Measurements from ENCODE around the gene TSPOAP1. TPM values are rescaled to one million over a fixed set of nuclear protein-coding genes. Genes with fewer than 3 reads are reported as not detected.

The TSPOAP1 gene
- total RNA-seq, 1 donor from 2014 or later, result 27.9 TPM

DNA sequence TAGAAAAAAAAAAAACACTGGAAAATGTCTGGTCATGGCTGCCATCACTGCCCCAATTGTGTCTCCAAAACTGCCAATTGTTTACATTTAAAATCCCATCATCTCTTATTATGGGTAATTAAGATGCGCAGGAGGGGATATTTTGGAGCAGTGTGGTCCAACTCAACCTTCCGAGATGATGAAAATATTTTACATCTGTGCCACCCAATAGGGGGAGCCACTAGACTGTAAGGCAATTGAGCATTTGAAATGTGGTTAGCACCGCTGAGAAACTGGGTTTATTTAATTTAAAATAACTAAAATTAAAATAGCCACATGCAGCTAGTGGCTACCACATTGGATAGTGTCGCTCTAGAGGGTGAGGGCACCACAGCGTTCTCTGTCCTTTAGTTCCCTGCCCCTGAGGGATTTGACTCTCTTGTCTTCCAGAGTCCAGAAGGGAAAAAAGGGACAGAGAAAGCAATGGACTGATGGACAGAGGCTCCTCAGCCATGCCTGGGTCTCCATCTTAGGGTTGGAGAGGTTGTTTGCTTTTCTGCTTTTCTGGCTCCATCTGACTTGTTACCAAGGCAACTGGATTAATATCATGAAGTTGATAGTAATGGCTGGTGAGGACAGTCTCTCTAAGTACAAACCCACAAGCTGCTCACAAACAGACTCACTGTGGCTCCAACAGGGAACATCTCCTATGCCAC, 51.3 kb downstream of the TSPOAP1 start:
- no peak overlapping the region for H3K27ac Mint-ChIP-seq (ENCODE audit: unreplicated experiment)
- H3K36me3 Mint-ChIP-seq (ENCODE audit: low read depth), result no peaks in the 10 kb centered on the region
- no peaks in the 10 kb centered on the region for H3K9me3 Mint-ChIP-seq
- no peak for DNase-seq (ENCODE audit: low read depth, low spot score)
- H3K4me1 Mint-ChIP-seq, result no peaks in the 10 kb centered on the region
- peaks cover 3% of the 10 kb centered on the region for H3K27me3 Mint-ChIP-seq (ENCODE audit: low read depth)
- TF ChIP-seq, protein P1, sequence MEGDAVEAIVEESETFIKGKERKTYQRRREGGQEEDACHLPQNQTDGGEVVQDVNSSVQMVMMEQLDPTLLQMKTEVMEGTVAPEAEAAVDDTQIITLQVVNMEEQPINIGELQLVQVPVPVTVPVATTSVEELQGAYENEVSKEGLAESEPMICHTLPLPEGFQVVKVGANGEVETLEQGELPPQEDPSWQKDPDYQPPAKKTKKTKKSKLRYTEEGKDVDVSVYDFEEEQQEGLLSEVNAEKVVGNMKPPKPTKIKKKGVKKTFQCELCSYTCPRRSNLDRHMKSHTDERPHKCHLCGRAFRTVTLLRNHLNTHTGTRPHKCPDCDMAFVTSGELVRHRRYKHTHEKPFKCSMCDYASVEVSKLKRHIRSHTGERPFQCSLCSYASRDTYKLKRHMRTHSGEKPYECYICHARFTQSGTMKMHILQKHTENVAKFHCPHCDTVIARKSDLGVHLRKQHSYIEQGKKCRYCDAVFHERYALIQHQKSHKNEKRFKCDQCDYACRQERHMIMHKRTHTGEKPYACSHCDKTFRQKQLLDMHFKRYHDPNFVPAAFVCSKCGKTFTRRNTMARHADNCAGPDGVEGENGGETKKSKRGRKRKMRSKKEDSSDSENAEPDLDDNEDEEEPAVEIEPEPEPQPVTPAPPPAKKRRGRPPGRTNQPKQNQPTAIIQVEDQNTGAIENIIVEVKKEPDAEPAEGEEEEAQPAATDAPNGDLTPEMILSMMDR (conservative IDR thresholded peaks at IDR 0.05), result peak; percentile 61
- no peak overlapping the region for H3K4me3 Mint-ChIP-seq

DNA sequence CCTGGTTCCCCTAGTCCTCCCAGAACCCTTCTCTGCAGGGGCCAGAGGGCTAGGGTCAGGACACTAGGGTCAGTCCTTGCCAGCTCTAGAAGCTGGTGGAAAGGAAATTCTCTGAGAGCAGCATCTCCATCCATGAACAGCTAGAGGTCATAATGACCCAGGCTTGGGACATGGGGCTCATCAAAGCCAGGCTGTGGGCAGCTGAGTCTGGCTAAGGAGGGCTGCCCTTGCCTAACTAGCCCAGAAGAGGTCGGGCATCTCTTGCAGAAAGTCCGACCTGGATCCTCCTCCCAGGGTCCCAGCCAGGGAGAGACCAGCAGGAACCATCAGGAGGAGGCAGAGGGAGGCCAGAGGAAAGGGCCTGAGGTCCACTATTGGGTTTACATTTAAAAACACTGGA, 52.2 kb downstream of the TSPOAP1 start:
- Mint-ChIP-seq H3K27me3 (ENCODE audit: low read depth) (peaks cover 3% of the 10 kb centered on the region), H3K4me3 (no peak overlapping the region), H3K36me3 (ENCODE audit: low read depth) (no peaks in the 10 kb centered on the region), H3K9me3 (no peaks in the 10 kb centered on the region), H3K27ac (ENCODE audit: unreplicated experiment) (no peak overlapping the region), H3K4me1 (no peaks in the 10 kb centered on the region)
- TF ChIP-seq, protein P1 (conservative IDR thresholded peaks at IDR 0.05), result no peak
- DNase-seq (ENCODE audit: low read depth, low spot score), result no peak

DNA sequence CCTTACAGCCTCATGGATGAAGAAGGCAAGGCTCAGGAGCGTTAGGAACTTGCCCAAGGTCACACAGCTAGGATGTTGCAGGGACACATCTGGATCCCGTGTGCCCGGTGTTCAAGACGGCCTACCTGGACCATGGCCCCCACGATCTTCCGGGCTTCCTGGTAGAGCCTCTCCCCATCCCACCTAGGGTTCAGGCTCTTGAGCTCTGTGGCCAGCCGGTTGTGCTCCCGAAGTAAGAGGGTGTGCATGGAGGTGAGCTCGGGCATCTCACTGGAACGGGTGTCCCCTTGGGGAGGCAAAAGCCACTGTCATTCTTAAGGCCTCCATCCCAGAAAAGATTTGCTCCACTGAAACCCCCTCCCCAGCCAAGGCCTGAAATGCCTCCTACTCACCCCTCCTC, 53.2 kb downstream of the TSPOAP1 start:
- Mint-ChIP-seq H3K9me3 (no peaks in the 10 kb centered on the region), H3K27me3 (ENCODE audit: low read depth) (peaks cover 3% of the 10 kb centered on the region), H3K36me3 (ENCODE audit: low read depth) (no peaks in the 10 kb centered on the region), H3K27ac (ENCODE audit: unreplicated experiment) (no peak overlapping the region), H3K4me3 (no peak overlapping the region), H3K4me1 (no peaks in the 10 kb centered on the region)
- TF ChIP-seq, protein P1 (conservative IDR thresholded peaks at IDR 0.05), result no peak
- DNase-seq (ENCODE audit: low read depth, low spot score), result no peak

DNA sequence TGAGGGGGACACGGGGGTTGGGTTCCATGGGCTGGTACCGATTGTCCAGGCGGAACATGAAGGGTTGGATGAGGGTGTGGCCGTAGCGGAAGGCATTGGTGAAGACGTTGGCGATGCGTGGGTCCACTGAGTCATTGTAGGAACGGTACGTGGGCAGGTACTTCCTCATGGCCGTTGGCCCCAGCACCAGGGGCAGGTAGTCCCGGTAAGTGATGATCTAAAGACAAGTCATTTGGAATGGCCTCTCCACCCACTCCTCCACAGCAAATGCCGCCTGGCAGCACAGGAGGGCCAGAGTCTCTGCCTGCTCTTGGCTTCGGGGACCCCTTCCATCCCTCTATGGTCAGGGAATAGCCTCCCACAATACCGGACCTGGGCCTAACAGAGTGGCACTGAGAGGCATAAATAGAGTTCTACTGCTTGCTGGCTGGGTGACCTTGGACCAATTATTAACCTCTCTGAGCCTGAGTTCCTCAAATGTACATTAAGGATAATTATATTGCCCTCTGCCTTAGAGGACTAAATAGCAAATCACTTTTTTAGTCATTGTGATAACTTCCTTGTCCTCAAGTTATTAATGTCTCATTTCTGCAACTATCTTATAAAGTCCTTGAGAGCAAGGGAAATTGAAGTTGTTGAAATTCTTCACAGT, 55.0 kb downstream of the TSPOAP1 start:
- H3K27ac Mint-ChIP-seq (ENCODE audit: unreplicated experiment), result no peak overlapping the region
- TF ChIP-seq, protein P1 (conservative IDR thresholded peaks at IDR 0.05), result no peak
- H3K4me3 Mint-ChIP-seq, result no peak overlapping the region
- no peaks in the 10 kb centered on the region for H3K9me3 Mint-ChIP-seq
- peaks cover 3% of the 10 kb centered on the region for H3K27me3 Mint-ChIP-seq (ENCODE audit: low read depth)
- no peak for DNase-seq (ENCODE audit: low read depth, low spot score)
- H3K36me3 Mint-ChIP-seq (ENCODE audit: low read depth), result no peaks in the 10 kb centered on the region
- no peaks in the 10 kb centered on the region for H3K4me1 Mint-ChIP-seq

DNA sequence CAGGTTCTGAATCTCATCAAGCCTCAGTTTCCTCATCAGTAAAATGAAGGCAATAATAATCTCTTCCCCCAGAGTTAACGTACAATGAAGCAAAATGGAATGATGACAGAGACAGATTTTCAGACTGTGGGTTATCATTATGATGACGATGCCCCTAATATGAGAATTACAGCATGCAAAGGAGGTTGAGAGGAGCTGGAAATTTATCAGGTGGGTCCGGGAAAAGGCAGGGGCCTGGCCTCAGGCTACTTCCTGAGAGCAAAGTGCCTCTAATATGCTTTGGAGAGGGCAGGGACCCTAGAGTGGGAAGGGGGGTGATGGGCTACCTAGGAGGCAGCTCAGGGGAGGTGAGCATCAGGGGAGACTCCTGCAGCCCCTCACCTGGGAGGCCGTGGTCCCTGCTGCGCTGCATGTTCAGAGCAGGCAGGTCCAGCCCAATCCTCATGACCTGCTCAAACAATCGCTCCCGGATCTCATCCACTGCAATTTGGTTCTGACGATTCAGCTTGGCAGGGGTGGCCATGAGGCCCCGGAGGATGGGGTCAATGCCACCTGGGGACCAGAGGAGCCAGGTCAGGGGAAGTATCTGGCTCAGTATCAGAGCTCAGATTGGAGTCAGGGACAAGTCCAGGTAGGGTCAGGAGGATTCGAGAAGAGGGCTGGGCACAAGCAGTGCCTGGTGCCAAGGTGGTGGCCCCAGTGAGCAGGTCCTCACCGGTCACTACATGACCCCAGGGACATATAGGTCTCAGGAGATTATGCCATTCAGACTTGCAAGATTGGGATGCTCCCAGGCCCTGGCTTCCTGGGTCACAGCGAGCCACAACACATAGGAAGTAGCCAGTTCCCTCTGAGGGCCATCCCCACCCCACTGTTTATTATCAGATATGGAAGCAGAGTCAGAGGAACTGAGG, 56.0 kb downstream of the TSPOAP1 start:
- H3K27ac Mint-ChIP-seq (ENCODE audit: unreplicated experiment), result no peak overlapping the region
- no peaks in the 10 kb centered on the region for H3K4me1 Mint-ChIP-seq
- no peaks in the 10 kb centered on the region for H3K9me3 Mint-ChIP-seq
- no peak for DNase-seq (ENCODE audit: low read depth, low spot score)
- TF ChIP-seq, protein P1 (conservative IDR thresholded peaks at IDR 0.05), result no peak
- H3K36me3 Mint-ChIP-seq (ENCODE audit: low read depth), result no peaks in the 10 kb centered on the region
- no peak overlapping the region for H3K4me3 Mint-ChIP-seq
- H3K27me3 Mint-ChIP-seq (ENCODE audit: low read depth), result peaks cover 6% of the 10 kb centered on the region
